Measurements from ENCODE around the gene TMEM202. TPM values are rescaled to one million over a fixed set of nuclear protein-coding genes. Genes with fewer than 3 reads are reported as not detected.
A peak's percentile ranks its signal among the peaks of the same experiment; 100 is the strongest.

TMEM202 gene
- total RNA-seq, 2 experiments from 2014 or later = not detected

DNA sequence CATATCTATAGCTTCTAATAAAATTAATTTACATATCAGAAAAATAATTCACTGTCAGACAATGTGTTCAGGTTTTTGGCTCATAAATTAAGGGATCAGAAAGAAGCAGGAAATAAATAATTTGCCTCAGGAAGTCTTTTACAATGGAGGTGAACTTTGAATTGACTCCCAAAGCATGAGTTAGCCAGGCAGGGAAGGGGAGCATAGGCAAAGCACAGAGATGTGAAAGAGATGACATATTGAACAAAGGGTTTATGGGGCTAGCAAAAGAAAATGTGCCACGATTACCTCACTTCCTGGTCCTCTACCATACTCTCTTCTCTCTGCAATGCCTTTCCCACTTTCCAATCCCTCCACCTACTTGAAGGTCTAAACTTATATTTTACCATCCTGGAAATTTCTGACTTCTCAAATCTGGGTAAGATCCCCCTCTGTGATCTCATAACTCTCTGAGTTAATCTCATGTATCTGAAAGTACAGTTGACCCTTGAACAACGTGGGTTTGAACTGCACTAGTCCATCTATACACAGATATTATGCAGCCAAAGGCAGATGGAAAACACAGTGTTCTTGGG is 18.2 kb upstream of the TMEM202 start:
- H3K36me3 Mint-ChIP-seq (ENCODE audit: low read depth) = peaks cover 16% of the 10 kb centered on the region
- Histone ChIP-seq H3K4me1 (ENCODE audit: insufficient read depth, low read length) (peaks cover 15% of the 10 kb centered on the region), H3K9me3 (ENCODE audit: control insufficient read depth in 1 of 2, insufficient read depth in 1 of 2, low read length in 2 of 2) (no peaks in the 10 kb centered on the region), H3K27me3 (ENCODE audit: control insufficient read depth in 1 of 2, insufficient read depth in 2 of 2, low read length in 2 of 2) (no peaks in the 10 kb centered on the region), H3K36me3 (ENCODE audit: insufficient read depth, low read length) (no peaks in the 10 kb centered on the region), H3K27ac (ENCODE audit: low read depth in 1 of 2, low read length in 2 of 2) (no peak overlapping the region), H3K4me3 (ENCODE audit: low read length) (no peak overlapping the region)
- ATAC-seq (ENCODE audit: poor library complexity) (no peak), DNase-seq (no peak)
- H3K4me1 Mint-ChIP-seq (ENCODE audit: low read depth) = peaks cover 30% of the 10 kb centered on the region
- no peak overlapping the region for H3K27ac Mint-ChIP-seq
- no peaks in the 10 kb centered on the region for H3K9me3 Mint-ChIP-seq
- TF ChIP-seq, protein P1, sequence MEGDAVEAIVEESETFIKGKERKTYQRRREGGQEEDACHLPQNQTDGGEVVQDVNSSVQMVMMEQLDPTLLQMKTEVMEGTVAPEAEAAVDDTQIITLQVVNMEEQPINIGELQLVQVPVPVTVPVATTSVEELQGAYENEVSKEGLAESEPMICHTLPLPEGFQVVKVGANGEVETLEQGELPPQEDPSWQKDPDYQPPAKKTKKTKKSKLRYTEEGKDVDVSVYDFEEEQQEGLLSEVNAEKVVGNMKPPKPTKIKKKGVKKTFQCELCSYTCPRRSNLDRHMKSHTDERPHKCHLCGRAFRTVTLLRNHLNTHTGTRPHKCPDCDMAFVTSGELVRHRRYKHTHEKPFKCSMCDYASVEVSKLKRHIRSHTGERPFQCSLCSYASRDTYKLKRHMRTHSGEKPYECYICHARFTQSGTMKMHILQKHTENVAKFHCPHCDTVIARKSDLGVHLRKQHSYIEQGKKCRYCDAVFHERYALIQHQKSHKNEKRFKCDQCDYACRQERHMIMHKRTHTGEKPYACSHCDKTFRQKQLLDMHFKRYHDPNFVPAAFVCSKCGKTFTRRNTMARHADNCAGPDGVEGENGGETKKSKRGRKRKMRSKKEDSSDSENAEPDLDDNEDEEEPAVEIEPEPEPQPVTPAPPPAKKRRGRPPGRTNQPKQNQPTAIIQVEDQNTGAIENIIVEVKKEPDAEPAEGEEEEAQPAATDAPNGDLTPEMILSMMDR (IDR thresholded peaks at IDR 0.05) = no peak
- peaks cover 13% of the 10 kb centered on the region for H3K27me3 Mint-ChIP-seq
- CTCF ChIA-PET = interaction anchor here (0.5 kb wide), 1 partner anchor 80 kb away, joined by 4 read pairs; no protein-coding TSS in a partner anchor
- intact Hi-C loops (cut with DNase I, micrococcal nuclease) = loop anchor here (5.0 to 10.0 kb wide), 7 partner anchors 63 to 1255 kb away; partner anchors contain the start of genes PARP6 (in 2 of the 2) and NPTN (in 1 of the 2)
- no peak overlapping the region for H3K4me3 Mint-ChIP-seq
- POLR2A ChIA-PET = no interaction called here

DNA sequence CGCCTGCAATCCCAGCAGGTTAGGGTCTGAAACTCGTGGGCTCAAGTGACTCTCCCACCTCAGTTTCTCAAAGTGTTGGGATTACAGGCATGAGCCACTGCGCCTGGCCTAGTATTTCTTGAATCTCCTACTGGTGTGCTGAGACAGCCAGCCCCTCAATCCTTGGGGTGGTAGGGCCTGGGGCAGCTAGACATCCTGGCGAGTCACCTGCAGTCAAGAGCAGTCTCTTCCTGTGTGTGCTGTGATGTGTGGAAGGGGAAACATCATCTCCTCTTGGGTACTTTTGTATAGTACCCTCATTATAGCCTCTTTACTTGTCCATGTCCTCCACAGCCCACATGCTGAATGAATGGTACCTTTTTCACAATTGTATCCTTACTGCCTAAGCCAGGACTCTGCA is 17.4 kb upstream of the TMEM202 start:
- TF ChIP-seq, protein P1 (IDR thresholded peaks at IDR 0.05) = no peak
- no peak overlapping the region for H3K27ac ChIP-seq (ENCODE audit: low read depth in 1 of 2, low read length in 2 of 2)
- H3K4me3 ChIP-seq (ENCODE audit: low read length) = no peak overlapping the region
- peaks cover 8% of the 10 kb centered on the region for H3K4me1 ChIP-seq (ENCODE audit: insufficient read depth, low read length)
- no peaks in the 10 kb centered on the region for H3K36me3 ChIP-seq (ENCODE audit: insufficient read depth, low read length)
- Mint-ChIP-seq H3K27me3 (peaks cover 17% of the 10 kb centered on the region), H3K36me3 (ENCODE audit: low read depth) (peaks cover 8% of the 10 kb centered on the region), H3K9me3 (no peaks in the 10 kb centered on the region), H3K27ac (no peak overlapping the region), H3K4me1 (ENCODE audit: low read depth) (peaks cover 22% of the 10 kb centered on the region), H3K4me3 (no peak overlapping the region)
- CTCF ChIA-PET = no interaction called here
- no peaks in the 10 kb centered on the region for H3K9me3 ChIP-seq (ENCODE audit: control insufficient read depth in 1 of 2, insufficient read depth in 1 of 2, low read length in 2 of 2)
- DNase-seq = no peak
- ATAC-seq (ENCODE audit: poor library complexity) = no peak
- intact Hi-C loops (cut with DNase I, micrococcal nuclease) = no loop called here
- no peaks in the 10 kb centered on the region for H3K27me3 ChIP-seq (ENCODE audit: control insufficient read depth in 1 of 2, insufficient read depth in 2 of 2, low read length in 2 of 2)
- POLR2A ChIA-PET = no interaction called here

DNA sequence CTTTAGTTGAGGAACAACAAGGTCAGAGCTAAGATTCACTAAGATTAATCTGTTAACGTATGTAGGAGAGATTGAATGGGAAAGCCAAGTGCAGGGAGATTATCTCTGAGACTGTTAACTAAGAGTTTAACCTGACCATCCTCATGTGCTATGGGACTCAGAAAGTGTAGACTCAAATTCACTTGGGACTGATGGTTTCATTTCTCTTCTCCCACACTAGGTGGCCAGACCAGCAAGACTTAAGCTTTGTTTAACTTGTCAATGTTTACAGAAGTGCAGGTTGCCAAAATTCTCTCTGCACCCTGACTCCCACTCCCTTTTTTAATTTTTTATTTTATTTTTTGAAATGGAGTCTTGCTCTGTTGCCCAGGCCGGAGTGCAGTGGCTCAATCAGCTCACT is 16.0 kb upstream of the TMEM202 start:
- H3K9me3 Mint-ChIP-seq = no peaks in the 10 kb centered on the region
- ATAC-seq (ENCODE audit: poor library complexity) (no peak), DNase-seq (peak in 1 of 14 experiments; percentile 16)
- CTCF ChIA-PET = no interaction called here
- no peaks in the 10 kb centered on the region for H3K36me3 ChIP-seq (ENCODE audit: insufficient read depth, low read length)
- no peak overlapping the region for H3K27ac ChIP-seq (ENCODE audit: low read depth in 1 of 2, low read length in 2 of 2)
- no peaks in the 10 kb centered on the region for H3K9me3 ChIP-seq (ENCODE audit: control insufficient read depth in 1 of 2, insufficient read depth in 1 of 2, low read length in 2 of 2)
- no peak overlapping the region for H3K27ac Mint-ChIP-seq
- H3K36me3 Mint-ChIP-seq (ENCODE audit: low read depth) = no peaks in the 10 kb centered on the region
- intact Hi-C loops (cut with DNase I, micrococcal nuclease) = no loop called here
- peaks cover 1% of the 10 kb centered on the region for H3K4me1 ChIP-seq (ENCODE audit: insufficient read depth, low read length)
- no peak overlapping the region for H3K4me3 ChIP-seq (ENCODE audit: low read length)
- peaks cover 10% of the 10 kb centered on the region for H3K4me1 Mint-ChIP-seq (ENCODE audit: low read depth)
- TF ChIP-seq, protein P1 (IDR thresholded peaks at IDR 0.05) = no peak
- H3K27me3 ChIP-seq (ENCODE audit: control insufficient read depth in 1 of 2, insufficient read depth in 2 of 2, low read length in 2 of 2) = no peaks in the 10 kb centered on the region
- POLR2A ChIA-PET = no interaction called here
- peaks cover 12% of the 10 kb centered on the region for H3K27me3 Mint-ChIP-seq
- no peak overlapping the region for H3K4me3 Mint-ChIP-seq

Measured in CD4-positive, alpha-beta T cell (primary cell).